Tibial nerve (tissue), 4 donors: ENCODE results near the gene NCBP2L. TPM values are rescaled to one million over a fixed set of nuclear protein-coding genes. Genes with fewer than 3 reads are reported as not detected.
"Not testable (repeated sequence)": the region's sequence is repeated elsewhere in the genome, so short reads cannot be mapped to it uniquely, and the experiment has no call there.

Experiments used
- DNase-seq, 2 donors: peaks; one replicate each; pipeline ENCODE4 v3.0.0-alpha.2; 2019; ENCODE audit warnings: low spot score in 2 of 2
- H3K27ac ChIP-seq, 4 donors: fragments of 200-600 bp; sonication (generic) in 3 of 4; one replicate each; pipeline ENCODE4 v1.5.1; 2017 to 2019; ENCODE audit warnings: mild to moderate bottlenecking in 1 of 4
- H3K27me3 ChIP-seq, 2 donors: fragments of 200-600 bp; sonication (generic) in 1 of 2; one replicate each; pipeline versions ENCODE4 v1.5.1 to v1.6.0; 2017 to 2019
- H3K36me3 ChIP-seq, 3 donors: fragments of 200-600 bp; sonication (generic); one replicate each; pipeline ENCODE4 v1.5.1; 2018 to 2019
- H3K4me1 ChIP-seq, 4 donors: fragments of 200-600 bp; sonication (generic) in 3 of 4; one replicate each; pipeline ENCODE4 v1.5.1; 2017 to 2019
- H3K4me3 ChIP-seq, 4 donors: fragments of 200-600 bp; sonication (generic) in 3 of 4; one replicate each; pipeline ENCODE4 v1.5.1; 2017 to 2019; ENCODE audit warnings: mild to moderate bottlenecking in 1 of 4, moderate library complexity in 1 of 4
- H3K9me3 ChIP-seq, 4 donors: fragments of 200-600 bp; sonication (generic) in 3 of 4; one replicate each; pipeline ENCODE4 v1.5.1; 2017 to 2019
- CTCF ChIP-seq, 5 experiments: fragments of 200-600 bp in 3 of 5; fragments of 450-650 bp in 2 of 5; sonication (generic) in 3 of 5; IDR thresholded peaks; one replicate each; pipeline ENCODE4 v1.5.1; 2016 to 2019; ENCODE audit warnings: antibody characterized with exemption in 5 of 5, mild to moderate bottlenecking in 3 of 5, moderate library complexity in 2 of 5
- EP300 ChIP-seq, 2 donors: sonication (generic); formaldehyde crosslinking; IDR thresholded peaks; one replicate each; pipeline ENCODE4 v1.6.1; 2017; ENCODE audit warnings: antibody characterized with exemption in 2 of 2, mild to moderate bottlenecking in 1 of 2
- POLR2A ChIP-seq, 2 donors: fragments of 450-650 bp; IDR thresholded peaks; one replicate each; pipeline ENCODE4 v1.6.1; 2017; ENCODE audit warnings: antibody characterized with exemption in 2 of 2, mild to moderate bottlenecking in 2 of 2, moderate library complexity in 2 of 2
- WGBS, 2 donors: methylation state at CpG; one replicate each; pipeline ENCODE4 v1.1.5; 2018; 5-methylcytosine and 5-hydroxymethylcytosine counted together
- total RNA-seq, 4 donors: library from RNA; depleted of rRNA; stranded (reverse); fragments of >200 nt; gene quantifications; one replicate each; pipeline ENCODE4 v1.1.0, GENCODE V29; 2016

NCBP2L gene
- total RNA-seq, 4 donors from 2014 or later, result not detected

- TF ChIP-seq POLR2A (IDR thresholded peaks at IDR 0.05) (no peak), EP300 (IDR thresholded peaks at IDR 0.05) (no peak)
- Histone ChIP-seq H3K4me3 (no peak overlapping the region), H3K36me3 (no peaks in the 10 kb centered on the region), H3K4me1 (no peaks in the 10 kb centered on the region), H3K27me3 (peaks cover 0 to 14% of the 10 kb centered on the region in 2 donors), H3K27ac (no peak overlapping the region), H3K9me3 (no peaks in the 10 kb centered on the region)
- WGBS, 2 donors, result 80 to 90% methylated on average over 2 to 9 of the region's 9 CpGs
- DNase-seq, result no peak
Measured at GRCh38 chrX:107780525-107780924, 3.0 kb downstream of the NCBP2L start.

GRCh38 chrX:107787827-107788226 is 10.3 kb downstream of the NCBP2L start:
- TF ChIP-seq CTCF (IDR thresholded peaks at IDR 0.05) (no peak), EP300 (IDR thresholded peaks at IDR 0.05) (peak in 1 of 2 donors; percentile 16), POLR2A (IDR thresholded peaks at IDR 0.05) (no peak)
- Histone ChIP-seq H3K9me3 (no peaks in the 10 kb centered on the region), H3K27ac (peak overlapping the region in 2 of 4 donors; percentile 11 to 26), H3K4me1 (peaks cover 0 to 3% (median 0%) of the 10 kb centered on the region in 4 donors), H3K27me3 (peaks cover 0 to 25% of the 10 kb centered on the region in 2 donors), H3K36me3 (no peaks in the 10 kb centered on the region), H3K4me3 (no peak overlapping the region)
- no peak for DNase-seq
- WGBS, 2 donors, result 8 to 11% methylated on average over 1 of the region's 1 CpG

GRCh38 chrX:107804427-107804826 is 26.9 kb downstream of the NCBP2L start:
- Histone ChIP-seq H3K4me3 (no peak overlapping the region), H3K4me1 (no peaks in the 10 kb centered on the region), H3K27me3 (peaks cover 0 to 11% of the 10 kb centered on the region in 2 donors), H3K36me3 (no peaks in the 10 kb centered on the region), H3K9me3 (peaks cover 0 to 10% (median 0%) of the 10 kb centered on the region in 4 donors), H3K27ac (no peak overlapping the region)
- no peak for TF ChIP-seq CTCF (IDR thresholded peaks at IDR 0.05)
- no peak for TF ChIP-seq EP300 (IDR thresholded peaks at IDR 0.05)
- TF ChIP-seq POLR2A (IDR thresholded peaks at IDR 0.05), result no peak
- DNase-seq, result no peak
- WGBS, 2 donors, result 35 to 67% methylated on average over 1 of the region's 1 CpG

- Histone ChIP-seq H3K36me3 (no peaks in the 10 kb centered on the region), H3K27ac (no peak overlapping the region), H3K27me3 (peaks cover 0 to 10% of the 10 kb centered on the region in 2 donors), H3K4me1 (no peaks in the 10 kb centered on the region), H3K9me3 (peaks cover 0 to 10% (median 0%) of the 10 kb centered on the region in 4 donors), H3K4me3 (no peak overlapping the region)
- 89 to 94% methylated on average over 3 of the region's 3 CpGs for WGBS, 2 donors
- no peak for DNase-seq
- TF ChIP-seq EP300 (IDR thresholded peaks at IDR 0.05) (no peak), CTCF (IDR thresholded peaks at IDR 0.05) (no peak)
Measured at GRCh38 chrX:107805179-107805578, 27.6 kb downstream of the NCBP2L start.

- WGBS, 2 donors, result 88 to 95% methylated on average over 10 of the region's 10 CpGs
- H3K9me3 ChIP-seq, H3K27ac ChIP-seq, H3K4me3 ChIP-seq, H3K4me1 ChIP-seq, DNase-seq, H3K36me3 ChIP-seq: not testable (repeated sequence)
- peaks cover 0 to 32% of the 10 kb centered on the region in 2 donors for H3K27me3 ChIP-seq
Measured at GRCh38 chrX:107810053-107810452, 32.5 kb downstream of the NCBP2L start.

- no peak for DNase-seq
- Histone ChIP-seq H3K27ac (no peak overlapping the region), H3K36me3 (no peaks in the 10 kb centered on the region), H3K9me3 (peaks cover 0 to 9% (median 3%) of the 10 kb centered on the region in 4 donors), H3K27me3 (no peaks in the 10 kb centered on the region), H3K4me1 (no peaks in the 10 kb centered on the region), H3K4me3 (no peak overlapping the region)
- TF ChIP-seq EP300 (IDR thresholded peaks at IDR 0.05) (no peak), CTCF (IDR thresholded peaks at IDR 0.05) (no peak), POLR2A (IDR thresholded peaks at IDR 0.05) (no peak)
Measured at GRCh38 chrX:107818900-107819521, 41.5 kb downstream of the NCBP2L start.
